Measurements from ENCODE around the gene RNASEH1. TPM values are rescaled to one million over a fixed set of nuclear protein-coding genes. Genes with fewer than 3 reads are reported as not detected.

Gene RNASEH1
- polyA plus RNA-seq, 3 donors, result 6.8 to 16.4 (median 14.2) TPM

DNA sequence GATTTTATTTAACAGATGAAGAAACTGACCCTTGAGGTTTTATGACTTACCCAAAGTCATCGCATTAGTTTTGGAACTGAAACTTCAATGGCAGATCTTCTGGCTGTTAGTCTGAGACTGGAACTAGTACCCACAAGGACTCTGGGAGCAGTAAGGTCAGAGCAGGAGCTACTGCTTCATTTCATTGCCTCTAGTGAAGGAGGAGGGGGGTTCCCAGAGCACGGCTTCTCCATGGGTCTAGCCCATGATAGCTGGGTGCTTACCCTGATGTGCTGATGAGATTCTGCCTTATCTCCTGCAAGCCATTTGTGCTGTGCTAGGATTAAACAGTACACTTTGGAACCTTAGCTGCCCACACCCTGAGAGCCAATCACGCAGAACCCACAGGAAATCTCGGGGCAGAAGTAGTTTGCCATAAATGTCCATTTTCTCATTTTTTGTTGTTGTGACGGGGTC, 5.4 kb upstream of the RNASEH1 start:
- Mint-ChIP-seq H3K27ac (peak overlapping the region in 1 of 7 donors; percentile 54), H3K4me1 (peaks cover 13% of the 10 kb centered on the region), H3K4me3 (no peak overlapping the region), H3K27me3 (ENCODE audit: low read depth in 3 of 3) (no peaks in the 10 kb centered on the region), H3K9me3 (peaks cover 0 to 4% (median 0%) of the 10 kb centered on the region in 7 donors), H3K36me3 (peaks cover 3 to 8% of the 10 kb centered on the region in 2 donors)
- Histone ChIP-seq H3K4me2 (replicated peaks; ENCODE audit: extremely low read depth, low read length, poor library complexity, severe bottlenecking) (no peak overlapping the region), H3K4me1 (ENCODE audit: control insufficient read depth in 1 of 2, insufficient read depth in 2 of 2, low read length in 2 of 2) (peaks cover 7 to 8% of the 10 kb centered on the region in 2 donors), H4K20me1 (ENCODE audit: insufficient read depth, low read length) (no peaks in the 10 kb centered on the region), H3K27me3 (ENCODE audit: control insufficient read depth in 2 of 2, insufficient read depth in 2 of 2, low read length in 2 of 2) (no peaks in the 10 kb centered on the region), H3K4me3 (replicated peaks in 1 of 3; ENCODE audit: low read depth in 2 of 3, low read length in 3 of 3) (no peak overlapping the region), H3K9me3 (replicated peaks in 1 of 2; ENCODE audit: control insufficient read depth in 1 of 2, insufficient read depth in 1 of 2, low read length in 2 of 2) (no peaks in the 10 kb centered on the region), H3K9ac (ENCODE audit: insufficient read depth, low read length, poor library complexity, severe bottlenecking) (no peak overlapping the region), H3K27ac (ENCODE audit: low read depth in 1 of 2, low read length in 2 of 2) (no peak overlapping the region), H3K79me2 (ENCODE audit: insufficient read depth, low read length) (peaks cover 3% of the 10 kb centered on the region), H3K36me3 (replicated peaks in 1 of 2; ENCODE audit: control insufficient read depth in 1 of 2, insufficient read depth in 2 of 2, low read length in 2 of 2) (no peaks in the 10 kb centered on the region), H2AFZ (ENCODE audit: insufficient read depth, low read depth, low read length, poor library complexity, severe bottlenecking) (no peak overlapping the region)
- DNase-seq, result no peak
- intact Hi-C loops (cut with micrococcal nuclease), result no loop called here
- TF ChIP-seq, protein P1, sequence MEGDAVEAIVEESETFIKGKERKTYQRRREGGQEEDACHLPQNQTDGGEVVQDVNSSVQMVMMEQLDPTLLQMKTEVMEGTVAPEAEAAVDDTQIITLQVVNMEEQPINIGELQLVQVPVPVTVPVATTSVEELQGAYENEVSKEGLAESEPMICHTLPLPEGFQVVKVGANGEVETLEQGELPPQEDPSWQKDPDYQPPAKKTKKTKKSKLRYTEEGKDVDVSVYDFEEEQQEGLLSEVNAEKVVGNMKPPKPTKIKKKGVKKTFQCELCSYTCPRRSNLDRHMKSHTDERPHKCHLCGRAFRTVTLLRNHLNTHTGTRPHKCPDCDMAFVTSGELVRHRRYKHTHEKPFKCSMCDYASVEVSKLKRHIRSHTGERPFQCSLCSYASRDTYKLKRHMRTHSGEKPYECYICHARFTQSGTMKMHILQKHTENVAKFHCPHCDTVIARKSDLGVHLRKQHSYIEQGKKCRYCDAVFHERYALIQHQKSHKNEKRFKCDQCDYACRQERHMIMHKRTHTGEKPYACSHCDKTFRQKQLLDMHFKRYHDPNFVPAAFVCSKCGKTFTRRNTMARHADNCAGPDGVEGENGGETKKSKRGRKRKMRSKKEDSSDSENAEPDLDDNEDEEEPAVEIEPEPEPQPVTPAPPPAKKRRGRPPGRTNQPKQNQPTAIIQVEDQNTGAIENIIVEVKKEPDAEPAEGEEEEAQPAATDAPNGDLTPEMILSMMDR (IDR thresholded peaks at IDR 0.05), result no peak
- 95% methylated on average over 4 of the region's 5 CpGs for WGBS (ENCODE audit: insufficient coverage)

GRCh38 chr2:3557639-3558204, 411 bp downstream of the RNASEH1 start:
- peak overlapping the region; percentile 85 to 90 for H3K4me3 Mint-ChIP-seq
- H3K4me3 ChIP-seq (replicated peaks in 1 of 3; ENCODE audit: low read depth in 2 of 3, low read length in 3 of 3), result peak overlapping the region; percentile 82 to 92 (median 85)

More at GRCh38 chr2:3557639-3558204, 411 bp downstream of the RNASEH1 start:
- Mint-ChIP-seq H3K4me1 (peaks cover 22% of the 10 kb centered on the region), H3K9me3 (no peaks in the 10 kb centered on the region), H3K27ac (peak overlapping the region; percentile 86 to 96 (median 92)), H3K36me3 (peaks cover 29 to 37% of the 10 kb centered on the region in 2 donors), H3K27me3 (ENCODE audit: low read depth in 3 of 3) (no peaks in the 10 kb centered on the region)
- peaks cover 25% of the 10 kb centered on the region for H3K79me2 ChIP-seq (ENCODE audit: insufficient read depth, low read length)
- H4K20me1 ChIP-seq (ENCODE audit: insufficient read depth, low read length), result no peaks in the 10 kb centered on the region
- TF ChIP-seq, protein P1 (IDR thresholded peaks at IDR 0.05), result no peak
- no peaks in the 10 kb centered on the region for H3K27me3 ChIP-seq (ENCODE audit: control insufficient read depth in 2 of 2, insufficient read depth in 2 of 2, low read length in 2 of 2)
- intact Hi-C loops (cut with micrococcal nuclease), result loop anchor here (1.0 to 5.0 kb wide), 5 partner anchors 17 to 180 kb away; partner anchors contain the start of genes ADI1 (in 1 of the 2), EIPR1 (in 1 of the 2) and RPS7 (in 1 of the 2)
- DNase-seq, result no peak
- peak overlapping the region; percentile 94 for H3K9ac ChIP-seq (ENCODE audit: insufficient read depth, low read length, poor library complexity, severe bottlenecking)
- peaks cover 22 to 38% of the 10 kb centered on the region in 2 donors for H3K36me3 ChIP-seq (replicated peaks in 1 of 2; ENCODE audit: control insufficient read depth in 1 of 2, insufficient read depth in 2 of 2, low read length in 2 of 2)
- H3K9me3 ChIP-seq (replicated peaks in 1 of 2; ENCODE audit: control insufficient read depth in 1 of 2, insufficient read depth in 1 of 2, low read length in 2 of 2), result no peaks in the 10 kb centered on the region
- peak overlapping the region; percentile 82 to 87 for H3K27ac ChIP-seq (ENCODE audit: low read depth in 1 of 2, low read length in 2 of 2)
- peak overlapping the region; percentile 92 for H2AFZ ChIP-seq (ENCODE audit: insufficient read depth, low read depth, low read length, poor library complexity, severe bottlenecking)
- peak overlapping the region; percentile 76 for H3K4me2 ChIP-seq (replicated peaks; ENCODE audit: extremely low read depth, low read length, poor library complexity, severe bottlenecking)
- H3K4me1 ChIP-seq (ENCODE audit: control insufficient read depth in 1 of 2, insufficient read depth in 2 of 2, low read length in 2 of 2), result peaks cover 18 to 25% of the 10 kb centered on the region in 2 donors
- WGBS (ENCODE audit: insufficient coverage), result under 1% methylated on average over 40 of the region's 40 CpGs
